ENCODE data around the gene MEI1. TPM values are rescaled to one million over a fixed set of nuclear protein-coding genes. Genes with fewer than 3 reads are reported as not detected.
A peak's percentile ranks its signal among the peaks of the same experiment; 100 is the strongest.

Gene MEI1
- total and polyA plus RNA-seq, 9 of the 15 experiments (the other 6 are each of a cell fraction or from before 2014, with no cell fraction given) = 0.08 to 0.68 (median 0.18) TPM; not detected in 2

DNA sequence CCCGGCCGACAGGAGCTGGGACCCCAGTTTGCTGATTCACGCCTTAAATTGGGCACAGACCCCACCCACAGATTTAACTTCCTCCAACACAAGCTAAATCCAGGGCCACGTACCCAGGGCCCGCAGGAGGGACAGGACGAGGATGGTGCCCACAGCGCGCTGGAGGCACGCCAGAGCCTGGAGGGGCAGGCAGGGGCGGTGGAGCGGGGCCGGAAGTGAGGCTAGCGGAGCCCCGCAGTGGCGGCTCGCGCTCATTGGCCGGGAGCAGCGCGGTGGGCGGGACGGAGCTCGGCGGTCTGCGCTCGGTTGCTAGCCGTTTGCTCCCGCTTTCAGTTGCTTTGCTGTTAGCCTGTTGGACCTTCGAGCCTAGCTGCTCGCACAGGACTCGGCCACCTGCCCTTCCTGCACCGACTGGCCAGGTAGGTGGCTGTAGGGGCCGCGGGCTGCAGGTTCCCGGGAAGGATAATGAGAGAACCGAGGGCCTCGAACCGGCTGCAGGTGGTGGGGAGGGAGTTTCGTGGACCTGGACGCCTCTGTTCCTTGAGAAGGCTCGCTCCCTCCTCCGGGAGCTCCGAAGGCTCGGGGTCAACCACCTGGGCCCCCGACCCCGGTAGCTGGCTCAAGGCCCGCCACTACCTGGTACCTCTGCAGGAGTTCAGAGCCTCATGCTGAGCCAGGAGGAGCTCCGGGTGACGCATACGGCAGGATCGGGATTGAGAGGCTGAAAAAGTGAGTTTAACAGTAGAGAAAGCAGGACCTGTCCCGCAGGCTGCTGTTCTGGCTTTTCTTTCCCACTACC is 101.2 kb downstream of the MEI1 start, which contains the start of gene CCDC134 (continued):
- TF ChIP-seq SOX6 (IDR thresholded peaks at IDR 0.05) (no peak), BRD4 (IDR thresholded peaks at IDR 0.05) (no peak), U2AF2 (optimal IDR thresholded peaks at IDR 0.05; ENCODE audit: low read depth, low read length) (no peak), SMAD4 (CRISPR knock-in tag; conservative IDR thresholded peaks at IDR 0.05) (no peak), TOE1 (IDR thresholded peaks at IDR 0.05; ENCODE audit: borderline replicate concordance) (no peak), TOE1 (CRISPR knock-in tag; IDR thresholded peaks at IDR 0.05; ENCODE audit: borderline replicate concordance, low read depth) (0 out of 2 replicates have a peak, but pooled peaks have one; percentile 46), POLR2B (IDR thresholded peaks at IDR 0.05; ENCODE audit: low read depth, partially characterized antibody) (peak; percentile 77), EGR1 (conservative IDR thresholded peaks at IDR 0.05) (peak; percentile 36), GABPA (tag; conservative IDR thresholded peaks at IDR 0.05; ENCODE audit: low read depth) (peak; percentile 91), GTF2F1 (IDR thresholded peaks at IDR 0.05; ENCODE audit: low read depth, low read length) (peak; percentile 85; the same call in 1 of the 2 replicates), TAF7 (tag; IDR thresholded peaks at IDR 0.05) (peak; percentile 66; the same call in 1 of the 2 replicates), TAL1 (IDR thresholded peaks at IDR 0.05) (no peak), RBM22 (IDR thresholded peaks at IDR 0.05; ENCODE audit: low read depth, low read length, poor library complexity, severe bottlenecking) (no peak), RBM25 (IDR thresholded peaks at IDR 0.05; ENCODE audit: low read depth, low read length, severe bottlenecking) (peak; percentile 79), NFE2 (IDR thresholded peaks at IDR 0.05; ENCODE audit: low read depth) (peak; percentile 45; the same call in 1 of the 2 replicates), ZNF699 (CRISPR knock-in tag; IDR thresholded peaks at IDR 0.05; ENCODE audit: insufficient replicate concordance) (no peak), MBD2 (IDR thresholded peaks at IDR 0.05; ENCODE audit: borderline replicate concordance, low read depth) (0 out of 2 replicates have a peak, but pooled peaks have one; percentile 58), PTTG1 (tag; IDR thresholded peaks at IDR 0.05; ENCODE audit: low read depth) (no peak)
- TF ChIP-seq, protein P1, sequence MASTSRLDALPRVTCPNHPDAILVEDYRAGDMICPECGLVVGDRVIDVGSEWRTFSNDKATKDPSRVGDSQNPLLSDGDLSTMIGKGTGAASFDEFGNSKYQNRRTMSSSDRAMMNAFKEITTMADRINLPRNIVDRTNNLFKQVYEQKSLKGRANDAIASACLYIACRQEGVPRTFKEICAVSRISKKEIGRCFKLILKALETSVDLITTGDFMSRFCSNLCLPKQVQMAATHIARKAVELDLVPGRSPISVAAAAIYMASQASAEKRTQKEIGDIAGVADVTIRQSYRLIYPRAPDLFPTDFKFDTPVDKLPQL (IDR thresholded peaks at IDR 0.05; ENCODE audit: extremely low read depth, insufficient read length) = peak; percentile 51
- TF ChIP-seq, protein P2, sequence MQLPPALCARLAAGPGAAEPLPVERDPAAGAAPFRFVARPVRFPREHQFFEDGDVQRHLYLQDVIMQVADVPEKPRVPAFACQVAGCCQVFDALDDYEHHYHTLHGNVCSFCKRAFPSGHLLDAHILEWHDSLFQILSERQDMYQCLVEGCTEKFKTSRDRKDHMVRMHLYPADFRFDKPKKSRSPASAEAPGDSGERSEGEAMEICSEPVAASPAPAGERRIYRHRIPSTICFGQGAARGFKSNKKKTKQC (CRISPR knock-in tag; IDR thresholded peaks at IDR 0.05) = peak; percentile 20; the same call in 1 of the 2 replicates
- TF ChIP-seq, protein P3, sequence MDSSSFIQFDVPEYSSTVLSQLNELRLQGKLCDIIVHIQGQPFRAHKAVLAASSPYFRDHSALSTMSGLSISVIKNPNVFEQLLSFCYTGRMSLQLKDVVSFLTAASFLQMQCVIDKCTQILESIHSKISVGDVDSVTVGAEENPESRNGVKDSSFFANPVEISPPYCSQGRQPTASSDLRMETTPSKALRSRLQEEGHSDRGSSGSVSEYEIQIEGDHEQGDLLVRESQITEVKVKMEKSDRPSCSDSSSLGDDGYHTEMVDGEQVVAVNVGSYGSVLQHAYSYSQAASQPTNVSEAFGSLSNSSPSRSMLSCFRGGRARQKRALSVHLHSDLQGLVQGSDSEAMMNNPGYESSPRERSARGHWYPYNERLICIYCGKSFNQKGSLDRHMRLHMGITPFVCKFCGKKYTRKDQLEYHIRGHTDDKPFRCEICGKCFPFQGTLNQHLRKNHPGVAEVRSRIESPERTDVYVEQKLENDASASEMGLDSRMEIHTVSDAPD (CRISPR knock-in tag; IDR thresholded peaks at IDR 0.05) = no peak
- TF ChIP-seq, protein P4, sequence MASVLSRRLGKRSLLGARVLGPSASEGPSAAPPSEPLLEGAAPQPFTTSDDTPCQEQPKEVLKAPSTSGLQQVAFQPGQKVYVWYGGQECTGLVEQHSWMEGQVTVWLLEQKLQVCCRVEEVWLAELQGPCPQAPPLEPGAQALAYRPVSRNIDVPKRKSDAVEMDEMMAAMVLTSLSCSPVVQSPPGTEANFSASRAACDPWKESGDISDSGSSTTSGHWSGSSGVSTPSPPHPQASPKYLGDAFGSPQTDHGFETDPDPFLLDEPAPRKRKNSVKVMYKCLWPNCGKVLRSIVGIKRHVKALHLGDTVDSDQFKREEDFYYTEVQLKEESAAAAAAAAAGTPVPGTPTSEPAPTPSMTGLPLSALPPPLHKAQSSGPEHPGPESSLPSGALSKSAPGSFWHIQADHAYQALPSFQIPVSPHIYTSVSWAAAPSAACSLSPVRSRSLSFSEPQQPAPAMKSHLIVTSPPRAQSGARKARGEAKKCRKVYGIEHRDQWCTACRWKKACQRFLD (CRISPR knock-in tag; IDR thresholded peaks at IDR 0.05) = 0 out of 2 replicates have a peak, but pooled peaks have one; percentile 39
- TF ChIP-seq, protein P5, sequence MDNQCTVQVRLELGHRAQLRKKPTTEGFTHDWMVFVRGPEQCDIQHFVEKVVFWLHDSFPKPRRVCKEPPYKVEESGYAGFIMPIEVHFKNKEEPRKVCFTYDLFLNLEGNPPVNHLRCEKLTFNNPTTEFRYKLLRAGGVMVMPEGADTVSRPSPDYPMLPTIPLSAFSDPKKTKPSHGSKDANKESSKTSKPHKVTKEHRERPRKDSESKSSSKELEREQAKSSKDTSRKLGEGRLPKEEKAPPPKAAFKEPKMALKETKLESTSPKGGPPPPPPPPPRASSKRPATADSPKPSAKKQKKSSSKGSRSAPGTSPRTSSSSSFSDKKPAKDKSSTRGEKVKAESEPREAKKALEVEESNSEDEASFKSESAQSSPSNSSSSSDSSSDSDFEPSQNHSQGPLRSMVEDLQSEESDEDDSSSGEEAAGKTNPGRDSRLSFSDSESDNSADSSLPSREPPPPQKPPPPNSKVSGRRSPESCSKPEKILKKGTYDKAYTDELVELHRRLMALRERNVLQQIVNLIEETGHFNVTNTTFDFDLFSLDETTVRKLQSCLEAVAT (IDR thresholded peaks at IDR 0.05) = 0 out of 4 replicates have a peak, but pooled peaks of 1 of the 2 experiments have one; percentile 28

All from K562 (cell line).